K562 (cell line): Measurements from ENCODE around the gene CUL2. TPM values are rescaled to one million over a fixed set of nuclear protein-coding genes. Genes with fewer than 3 reads are reported as not detected.
A peak's percentile ranks its signal among the peaks of the same experiment; 100 is the strongest.

Source experiments
- ATAC-seq: fragments of 200-7000 bp; cut with Tn5 transposase; 3 replicates; pipeline ENCODE4 v1.9.1; 2020; ENCODE audit warnings: moderate library complexity
- BruUV-seq: library from RNA; stranded (reverse); fragments of 400-500 nt; replicated peaks from 2 replicates; lab custom pipeline; 2021; lab: Mats Ljungman, UMichigan
- CTCF ChIA-PET: fragments of 300-600 bp; formaldehyde crosslinking; extraction: SDS; loops from one replicate; lab custom pipeline; 2021; ENCODE audit warnings: low intra/inter-chr PET ratio; lab: Yijun Ruan, JAX
- POLR2A ChIA-PET: fragments of 300-600, 350-650 bp; sonication (Branson Sonifier 250); formaldehyde crosslinking; extraction: SDS; loops from one replicate; lab custom pipeline; 2021; ENCODE audit warnings: antibody characterized with exemption, inconsistent platforms; lab: Yijun Ruan, JAX
- DNase-seq, 4 experiments: peaks; one replicate each; pipeline versions ENCODE4 v3.0.0 to v3.0.0-alpha.2; 2011 to 2018; ENCODE audit warnings: low spot score in 3 of 4, mixed read lengths in 3 of 4; ENCODE audit errors: extremely low read depth in 1 of 4
- FAIRE-seq: peaks from 2 replicates; lab custom pipeline; 2011; peaks lifted over from hg19 to GRCh38; lab: Jason Lieb, UNC
- H2AFZ ChIP-seq: 2 replicates; pipeline ENCODE4 v1.6.0; 2011; ENCODE audit warnings: low read depth, low read length, control low read depth, inconsistent platforms
- H3K27ac ChIP-seq: fragments of 200-600 bp; 3 replicates; pipeline ENCODE4 v1.8.0; 2011; ENCODE audit warnings: low read depth, mild to moderate bottlenecking, control low read depth, inconsistent platforms, low read length, moderate library complexity, mixed read lengths; ENCODE audit errors: extremely low read depth
- H3K27me3 ChIP-seq, 2 experiments: fragments of 300-600 bp in 1 of 2; 2 replicates in 1 of 2; 3 replicates in 1 of 2; pipeline versions ENCODE4 v1.6.0 to v1.8.0; 2011; ENCODE audit warnings: inconsistent platforms in 2 of 2, low read length in 2 of 2, mild to moderate bottlenecking in 1 of 2, mixed read lengths in 1 of 2, moderate library complexity in 1 of 2; ENCODE audit not compliant: control insufficient read depth in 2 of 2, insufficient read depth in 2 of 2
- H3K36me3 ChIP-seq: fragments of 300-600 bp; 3 replicates; pipeline ENCODE4 v1.8.0; 2011; ENCODE audit warnings: mild to moderate bottlenecking, low read length, inconsistent platforms; ENCODE audit not compliant: control insufficient read depth, insufficient read depth
- H3K4me1 ChIP-seq, 2 experiments: fragments of 200-600 bp in 1 of 2; replicated peaks in 1 of 2; 2 replicates in 1 of 2; 3 replicates in 1 of 2; pipeline versions ENCODE4 v1.5.1 to v1.8.0; 2011; ENCODE audit warnings: inconsistent platforms in 2 of 2, low read length in 2 of 2, mild to moderate bottlenecking in 1 of 2, mixed read lengths in 1 of 2, moderate library complexity in 1 of 2; ENCODE audit not compliant: control insufficient read depth in 2 of 2, insufficient read depth in 2 of 2
- H3K4me2 ChIP-seq: 2 replicates; pipeline ENCODE4 v1.6.1; 2011; ENCODE audit warnings: low read length, control low read depth, inconsistent platforms, mixed read lengths; ENCODE audit not compliant: insufficient read depth
- H3K4me3 ChIP-seq: fragments of 200-600 bp; sonication (generic), shearing (Covaris generic); 2 replicates; pipeline ENCODE4 v1.5.1; 2016; ENCODE audit warnings: control low read depth, inconsistent platforms
- H3K79me2 ChIP-seq: fragments of 200-600 bp; 3 replicates; pipeline ENCODE4 v1.8.0; 2011; ENCODE audit warnings: low read length, inconsistent platforms; ENCODE audit not compliant: control insufficient read depth, insufficient read depth
- H3K9ac ChIP-seq, 2 experiments: 2 replicates each; pipeline versions ENCODE4 v1.6.0 to v1.6.1; 2011; ENCODE audit warnings: low read depth in 2 of 2, low read length in 2 of 2, control low read depth in 1 of 2, inconsistent platforms in 1 of 2, mild to moderate bottlenecking in 1 of 2, mixed read lengths in 1 of 2; ENCODE audit not compliant: insufficient read depth in 1 of 2
- H3K9me1 ChIP-seq: one replicate; pipeline ENCODE4 v1.6.0; 2011; ENCODE audit warnings: inconsistent platforms, mild to moderate bottlenecking, low read length, moderate library complexity; ENCODE audit not compliant: control insufficient read depth, insufficient read depth
- H3K9me3 ChIP-seq: replicated peaks from 2 replicates; pipeline ENCODE4 v1.5.1; 2011; ENCODE audit warnings: low read depth, low read length, inconsistent platforms; ENCODE audit not compliant: control insufficient read depth, insufficient read depth
- H4K20me1 ChIP-seq: replicated peaks from 2 replicates; pipeline ENCODE4 v1.6.1; 2011; ENCODE audit warnings: low read length, inconsistent platforms, mixed read lengths; ENCODE audit not compliant: control insufficient read depth, insufficient read depth
- SPI1 ChIP-seq: IDR thresholded peaks from 2 replicates; pipeline ENCODE4 v1.6.1; 2011; ENCODE audit warnings: low read depth, low read length, control low read depth, borderline replicate concordance
- ZKSCAN1 ChIP-seq: fragments of 150-350 bp; IDR thresholded peaks from 2 replicates; pipeline ENCODE4 v1.6.1; 2016; ENCODE audit warnings: low read depth, low read length
- WGBS: fragments of 100-300 bp; shearing (Covaris generic); methylation state at CpG from one replicate; pipeline ENCODE4 v1.1.6; 2016; ENCODE audit warnings: low coverage, mixed read lengths; ENCODE audit not compliant: insufficient coverage; ENCODE audit errors: missing lambda C conversion rate; 5-methylcytosine and 5-hydroxymethylcytosine counted together
- in situ Hi-C: fragments of 300-500 bp; cut with MboI; formaldehyde crosslinking; loops from 4 replicates; pipeline ENCODE4 v1.15.0; 2018; ENCODE audit warnings: inconsistent platforms, mixed read lengths
- intact Hi-C: fragments of 100-400 bp; cut with micrococcal nuclease; formaldehyde crosslinking; loops from 2 replicates; pipeline ENCODE4 v1.14.2; 2022
- polyA plus RNA-seq, 8 experiments: library from polyadenylated mRNA; depleted of rRNA in 4 of 8; stranded (reverse) in 5 of 8; unstranded in 3 of 8; fragments of >200 nt; fragmentation: Nextera tagmentation in 2 of 8; fragmentation: Illumina TruSeq in 1 of 8; extraction: Ambion mirVana in 2 of 8; extraction: Trizol in 1 of 8; gene quantifications; 2 replicates each; pipeline versions ENCODE4 v1.2.1 to v1.2.3, GENCODE V29; 2011 to 2014; ENCODE audit warnings: inconsistent platforms in 1 of 8, missing spikeins in 1 of 8
- total RNA-seq, 7 experiments: library from RNA; depleted of rRNA in 6 of 7; stranded (reverse); fragments of >200 nt in 6 of 7; fragmentation: Illumina TruSeq in 2 of 7; extraction: Trizol in 2 of 7; gene quantifications; 2 replicates each; pipeline versions ENCODE4 v1.2.1 to v1.2.3, GENCODE V29; 2011 to 2021; ENCODE audit warnings: low replicate concordance in 1 of 7
- TF ChIP-seq, protein P1 (sequence below), 2 experiments: fragments of 450-650 bp; formaldehyde crosslinking in 1 of 2; IDR thresholded peaks; 2 replicates each; pipeline versions ENCODE4 v1.4.0 to v1.6.1; 2014 to 2020; ENCODE audit warnings: mild to moderate bottlenecking in 2 of 2, borderline replicate concordance in 1 of 2, low read depth in 1 of 2

The CUL2 gene
- total and polyA plus RNA-seq, 9 of the 15 experiments (the other 6 are each of a cell fraction or from before 2014, with no cell fraction given), result 17.3 to 46.3 (median 41.2) TPM

- H3K4me2 ChIP-seq, result no peak overlapping the region
- ATAC-seq (no peak), FAIRE-seq (no peak)
- H3K36me3 ChIP-seq, result no peaks in the 10 kb centered on the region
- ChIA-PET CTCF (interaction anchor here (1.5 kb wide), 1 partner anchor 275 kb away, joined by 4 read pairs; no protein-coding TSS in a partner anchor), POLR2A (no interaction called here)
- no TSS peak for BruUV-seq
- H3K27ac ChIP-seq, result no peak overlapping the region
- H4K20me1 ChIP-seq, result no peaks in the 10 kb centered on the region
- H2AFZ ChIP-seq, result no peak overlapping the region
- no peaks in the 10 kb centered on the region for H3K79me2 ChIP-seq
- in situ Hi-C loops, result no loop called here
- TF ChIP-seq SPI1 (peak; percentile 88; the same call in 1 of the 2 replicates), ZKSCAN1 (no peak)
- TF ChIP-seq, all 486 proteins: peak for 1
- H3K9me1 ChIP-seq, result no peaks in the 10 kb centered on the region
- intact Hi-C loops, result loop anchor here (10.0 kb wide), 1 partner anchor 295 kb away; no protein-coding TSS in a partner anchor
- H3K4me1 ChIP-seq, result no peaks in the 10 kb centered on the region; a peak in 1 of 5 replicates
- DNase-seq, result no peak
- WGBS, result 15% methylated on average over 3 of the region's 4 CpGs
- H3K9ac ChIP-seq, result no peak overlapping the region
- H3K9me3 ChIP-seq, result no peaks in the 10 kb centered on the region
- no peak overlapping the region for H3K4me3 ChIP-seq
- peaks cover 2 to 51% of the 10 kb centered on the region in 2 experiments; a peak in 3 of 5 replicates for H3K27me3 ChIP-seq
Observed at GRCh38 chr10:34959786-34960185, 130.4 kb downstream of the CUL2 start.

DNA sequence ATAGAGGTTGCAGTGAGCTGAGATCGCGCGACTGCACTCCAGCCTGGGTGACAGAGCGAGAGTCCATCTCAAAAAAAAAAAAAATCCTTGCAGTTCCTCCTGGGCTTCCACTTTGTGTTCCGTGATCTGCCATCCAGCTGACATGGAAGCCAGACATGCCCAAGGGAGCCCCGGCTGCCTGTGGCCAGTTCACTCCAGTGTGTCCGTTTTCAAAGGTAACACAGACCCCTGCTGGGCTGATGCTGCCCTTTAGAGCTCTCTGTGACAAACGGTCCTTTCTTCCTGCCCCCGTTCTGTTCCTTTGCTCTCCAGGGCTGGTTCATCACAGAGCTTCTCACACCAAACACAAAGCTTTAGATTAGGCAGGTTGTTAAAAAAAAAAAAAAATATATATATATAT lies 130.8 kb downstream of the CUL2 start:
- Histone ChIP-seq H3K9me3 (no peaks in the 10 kb centered on the region), H3K27ac (no peak overlapping the region), H4K20me1 (no peaks in the 10 kb centered on the region), H3K4me3 (no peak overlapping the region), H3K36me3 (no peaks in the 10 kb centered on the region), H3K4me2 (no peak overlapping the region), H3K79me2 (no peaks in the 10 kb centered on the region), H3K9ac (no peak overlapping the region), H3K9me1 (no peaks in the 10 kb centered on the region), H3K4me1 (no peaks in the 10 kb centered on the region; a peak in 1 of 5 replicates), H3K27me3 (peaks cover 2 to 54% of the 10 kb centered on the region in 2 experiments; a peak in 3 of 5 replicates), H2AFZ (no peak overlapping the region)
- DNase-seq (no peak), FAIRE-seq (no peak), ATAC-seq (peak; percentile 44; the same call in 2 of the 3 replicates)
- BruUV-seq, result no TSS peak
- 3% methylated on average over 5 of the region's 9 CpGs for WGBS
- intact Hi-C loops (loop anchor here (10.0 kb wide), 1 partner anchor 295 kb away; no protein-coding TSS in a partner anchor), in situ Hi-C loops (no loop called here)
- ChIA-PET CTCF (interaction anchor here (1.5 kb wide), 1 partner anchor 275 kb away, joined by 4 read pairs; no protein-coding TSS in a partner anchor), POLR2A (interaction anchor here (0.6 kb wide), 1 partner anchor 234 kb away, joined by 3 read pairs; no protein-coding TSS in a partner anchor)
- TF ChIP-seq, protein P1, sequence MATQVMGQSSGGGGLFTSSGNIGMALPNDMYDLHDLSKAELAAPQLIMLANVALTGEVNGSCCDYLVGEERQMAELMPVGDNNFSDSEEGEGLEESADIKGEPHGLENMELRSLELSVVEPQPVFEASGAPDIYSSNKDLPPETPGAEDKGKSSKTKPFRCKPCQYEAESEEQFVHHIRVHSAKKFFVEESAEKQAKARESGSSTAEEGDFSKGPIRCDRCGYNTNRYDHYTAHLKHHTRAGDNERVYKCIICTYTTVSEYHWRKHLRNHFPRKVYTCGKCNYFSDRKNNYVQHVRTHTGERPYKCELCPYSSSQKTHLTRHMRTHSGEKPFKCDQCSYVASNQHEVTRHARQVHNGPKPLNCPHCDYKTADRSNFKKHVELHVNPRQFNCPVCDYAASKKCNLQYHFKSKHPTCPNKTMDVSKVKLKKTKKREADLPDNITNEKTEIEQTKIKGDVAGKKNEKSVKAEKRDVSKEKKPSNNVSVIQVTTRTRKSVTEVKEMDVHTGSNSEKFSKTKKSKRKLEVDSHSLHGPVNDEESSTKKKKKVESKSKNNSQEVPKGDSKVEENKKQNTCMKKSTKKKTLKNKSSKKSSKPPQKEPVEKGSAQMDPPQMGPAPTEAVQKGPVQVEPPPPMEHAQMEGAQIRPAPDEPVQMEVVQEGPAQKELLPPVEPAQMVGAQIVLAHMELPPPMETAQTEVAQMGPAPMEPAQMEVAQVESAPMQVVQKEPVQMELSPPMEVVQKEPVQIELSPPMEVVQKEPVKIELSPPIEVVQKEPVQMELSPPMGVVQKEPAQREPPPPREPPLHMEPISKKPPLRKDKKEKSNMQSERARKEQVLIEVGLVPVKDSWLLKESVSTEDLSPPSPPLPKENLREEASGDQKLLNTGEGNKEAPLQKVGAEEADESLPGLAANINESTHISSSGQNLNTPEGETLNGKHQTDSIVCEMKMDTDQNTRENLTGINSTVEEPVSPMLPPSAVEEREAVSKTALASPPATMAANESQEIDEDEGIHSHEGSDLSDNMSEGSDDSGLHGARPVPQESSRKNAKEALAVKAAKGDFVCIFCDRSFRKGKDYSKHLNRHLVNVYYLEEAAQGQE (IDR thresholded peaks at IDR 0.05; ENCODE audit: borderline replicate concordance), result 0 out of 2 replicates have a peak, but pooled peaks have one; percentile 7
- TF ChIP-seq, protein P1 (CRISPR knock-in tag; IDR thresholded peaks at IDR 0.05; ENCODE audit: low read depth), result no peak
